Panc1 (cell line): ENCODE measurements around the gene CALHM1. TPM values are rescaled to one million over a fixed set of nuclear protein-coding genes. Genes with fewer than 3 reads are reported as not detected.

Source experiments
- ATAC-seq: fragments of 200-7000 bp; cut with Tn5 transposase; 2 replicates; pipeline ENCODE4 v1.9.1; 2020; ENCODE audit warnings: mild to moderate bottlenecking, moderate library complexity
- BruUV-seq: library from RNA; stranded (reverse); fragments of 400-500 nt; replicated peaks from 2 replicates; lab custom pipeline; 2021; lab: Mats Ljungman, UMichigan
- CTCF ChIA-PET: fragments of 300-600 bp; sonication (Branson Sonifier 250); formaldehyde crosslinking; loops from one replicate; lab custom pipeline; 2022; ENCODE audit warnings: antibody characterized with exemption; lab: Charles Lee
- POLR2A ChIA-PET: fragments of 300-600 bp; sonication (Branson Sonifier 250); formaldehyde crosslinking; loops from one replicate; lab custom pipeline; 2022; ENCODE audit warnings: antibody characterized with exemption; lab: Charles Lee
- DNase-seq: peaks from one replicate; pipeline ENCODE4 v3.0.0-alpha.2; 2010; ENCODE audit warnings: low read depth, low spot score
- H3K27ac ChIP-seq: 2 replicates; pipeline ENCODE4 v1.5.1; 2011; ENCODE audit warnings: mild to moderate bottlenecking, low read length, inconsistent platforms
- H3K27me3 ChIP-seq: fragments of 200-500 bp; sonication (Bioruptor generic); 2 replicates; pipeline ENCODE4 v1.6.0; 2014; ENCODE audit warnings: low read length, inconsistent platforms; ENCODE audit not compliant: control insufficient read depth, insufficient read depth
- H3K36me3 ChIP-seq: fragments of 200-500 bp; sonication (Bioruptor generic); 2 replicates; pipeline ENCODE4 v1.5.1; 2014; ENCODE audit warnings: inconsistent platforms, mild to moderate bottlenecking, low read length, moderate library complexity; ENCODE audit not compliant: control insufficient read depth, insufficient read depth
- H3K4me1 ChIP-seq: 2 replicates; pipeline ENCODE4 v1.5.1; 2011; ENCODE audit warnings: inconsistent platforms, mild to moderate bottlenecking, low read length, moderate library complexity; ENCODE audit not compliant: control insufficient read depth, insufficient read depth
- H3K4me3 ChIP-seq, 2 experiments: 2 replicates each; pipeline ENCODE4 v1.5.1; 2011 to 2012; ENCODE audit warnings: low read depth in 2 of 2, low read length in 2 of 2, mild to moderate bottlenecking in 2 of 2, inconsistent platforms in 1 of 2, moderate library complexity in 1 of 2
- H3K9me3 ChIP-seq: fragments of 200-500 bp; sonication (Bioruptor generic); 2 replicates; pipeline ENCODE4 v1.5.1; 2014; ENCODE audit warnings: low read depth, mild to moderate bottlenecking, inconsistent platforms, low read length, moderate library complexity; ENCODE audit not compliant: control insufficient read depth, insufficient read depth
- POLR2AphosphoS5 ChIP-seq: IDR thresholded peaks from 2 replicates; pipeline ENCODE4 v1.6.1; 2012; ENCODE audit warnings: mild to moderate bottlenecking, low read depth, low read length, moderate library complexity
- SIN3A ChIP-seq: IDR thresholded peaks from 2 replicates; pipeline ENCODE4 v1.6.1; 2012; ENCODE audit warnings: low read depth, mild to moderate bottlenecking, low read length, moderate library complexity, borderline replicate concordance; ENCODE audit not compliant: insufficient read depth
- TCF7L2 ChIP-seq: IDR thresholded peaks from 2 replicates; pipeline ENCODE4 v1.6.1; 2011; ENCODE audit warnings: mild to moderate bottlenecking, low read depth, low read length, inconsistent platforms
- in situ Hi-C: cut with HindIII; loops from 2 replicates; pipeline ENCODE4 v1.10.0; 2016; ENCODE audit warnings: low sequenced_read_pairs, low pct_unique_long_range_greater_than_20kb
- intact Hi-C: fragments of 100-400 bp; cut with micrococcal nuclease; formaldehyde crosslinking; loops from one replicate; pipeline ENCODE4 v1.10.0; 2022; ENCODE audit not compliant: unreplicated experiment
- total RNA-seq: library from RNA; stranded (reverse); gene quantifications from one replicate; pipeline ENCODE4 v1.2.1, GENCODE V29; 2021; ENCODE audit not compliant: unreplicated experiment
- TF ChIP-seq, protein P1 (sequence below): fragments of 450-650 bp; IDR thresholded peaks from 2 replicates; pipeline ENCODE4 v1.5.1; 2017; ENCODE audit warnings: mild to moderate bottlenecking
- TF ChIP-seq, protein P2 (sequence below), 2 experiments: IDR thresholded peaks; 2 replicates each; pipeline ENCODE4 v1.6.1; 2011 to 2012; ENCODE audit warnings: low read depth in 2 of 2, control low read depth in 1 of 2, low read length in 1 of 2, mild to moderate bottlenecking in 1 of 2, moderate library complexity in 1 of 2; ENCODE audit not compliant: insufficient read depth in 1 of 2

Gene CALHM1
- total RNA-seq, 1 experiment from 2014 or later = not detected

DNA sequence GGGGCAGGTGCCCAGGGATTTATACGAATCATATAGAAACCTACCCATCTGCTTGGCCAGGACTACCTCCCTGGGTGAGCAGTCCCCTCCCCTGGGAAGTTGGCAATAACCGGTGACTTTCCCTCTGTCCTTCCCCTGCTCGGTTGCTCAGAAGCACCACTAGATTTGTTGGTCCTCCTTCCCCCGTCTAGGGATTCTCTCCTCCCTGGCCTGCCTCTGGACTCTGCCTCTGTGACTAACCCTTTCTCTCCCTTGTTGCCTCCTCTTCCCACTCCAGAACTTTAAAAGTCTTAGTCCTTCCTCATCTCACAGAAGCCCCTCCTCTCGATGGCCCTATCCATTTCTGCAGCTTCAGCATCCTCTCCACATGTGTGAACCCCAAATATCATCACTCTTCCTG, 10.5 kb upstream of the CALHM1 start:
- DNase-seq = no peak
- TF ChIP-seq TCF7L2 = no peak
- TF ChIP-seq, protein P1, sequence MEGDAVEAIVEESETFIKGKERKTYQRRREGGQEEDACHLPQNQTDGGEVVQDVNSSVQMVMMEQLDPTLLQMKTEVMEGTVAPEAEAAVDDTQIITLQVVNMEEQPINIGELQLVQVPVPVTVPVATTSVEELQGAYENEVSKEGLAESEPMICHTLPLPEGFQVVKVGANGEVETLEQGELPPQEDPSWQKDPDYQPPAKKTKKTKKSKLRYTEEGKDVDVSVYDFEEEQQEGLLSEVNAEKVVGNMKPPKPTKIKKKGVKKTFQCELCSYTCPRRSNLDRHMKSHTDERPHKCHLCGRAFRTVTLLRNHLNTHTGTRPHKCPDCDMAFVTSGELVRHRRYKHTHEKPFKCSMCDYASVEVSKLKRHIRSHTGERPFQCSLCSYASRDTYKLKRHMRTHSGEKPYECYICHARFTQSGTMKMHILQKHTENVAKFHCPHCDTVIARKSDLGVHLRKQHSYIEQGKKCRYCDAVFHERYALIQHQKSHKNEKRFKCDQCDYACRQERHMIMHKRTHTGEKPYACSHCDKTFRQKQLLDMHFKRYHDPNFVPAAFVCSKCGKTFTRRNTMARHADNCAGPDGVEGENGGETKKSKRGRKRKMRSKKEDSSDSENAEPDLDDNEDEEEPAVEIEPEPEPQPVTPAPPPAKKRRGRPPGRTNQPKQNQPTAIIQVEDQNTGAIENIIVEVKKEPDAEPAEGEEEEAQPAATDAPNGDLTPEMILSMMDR = no peak
- no peak for TF ChIP-seq SIN3A
- no peak for TF ChIP-seq POLR2AphosphoS5
- TF ChIP-seq, protein P2, sequence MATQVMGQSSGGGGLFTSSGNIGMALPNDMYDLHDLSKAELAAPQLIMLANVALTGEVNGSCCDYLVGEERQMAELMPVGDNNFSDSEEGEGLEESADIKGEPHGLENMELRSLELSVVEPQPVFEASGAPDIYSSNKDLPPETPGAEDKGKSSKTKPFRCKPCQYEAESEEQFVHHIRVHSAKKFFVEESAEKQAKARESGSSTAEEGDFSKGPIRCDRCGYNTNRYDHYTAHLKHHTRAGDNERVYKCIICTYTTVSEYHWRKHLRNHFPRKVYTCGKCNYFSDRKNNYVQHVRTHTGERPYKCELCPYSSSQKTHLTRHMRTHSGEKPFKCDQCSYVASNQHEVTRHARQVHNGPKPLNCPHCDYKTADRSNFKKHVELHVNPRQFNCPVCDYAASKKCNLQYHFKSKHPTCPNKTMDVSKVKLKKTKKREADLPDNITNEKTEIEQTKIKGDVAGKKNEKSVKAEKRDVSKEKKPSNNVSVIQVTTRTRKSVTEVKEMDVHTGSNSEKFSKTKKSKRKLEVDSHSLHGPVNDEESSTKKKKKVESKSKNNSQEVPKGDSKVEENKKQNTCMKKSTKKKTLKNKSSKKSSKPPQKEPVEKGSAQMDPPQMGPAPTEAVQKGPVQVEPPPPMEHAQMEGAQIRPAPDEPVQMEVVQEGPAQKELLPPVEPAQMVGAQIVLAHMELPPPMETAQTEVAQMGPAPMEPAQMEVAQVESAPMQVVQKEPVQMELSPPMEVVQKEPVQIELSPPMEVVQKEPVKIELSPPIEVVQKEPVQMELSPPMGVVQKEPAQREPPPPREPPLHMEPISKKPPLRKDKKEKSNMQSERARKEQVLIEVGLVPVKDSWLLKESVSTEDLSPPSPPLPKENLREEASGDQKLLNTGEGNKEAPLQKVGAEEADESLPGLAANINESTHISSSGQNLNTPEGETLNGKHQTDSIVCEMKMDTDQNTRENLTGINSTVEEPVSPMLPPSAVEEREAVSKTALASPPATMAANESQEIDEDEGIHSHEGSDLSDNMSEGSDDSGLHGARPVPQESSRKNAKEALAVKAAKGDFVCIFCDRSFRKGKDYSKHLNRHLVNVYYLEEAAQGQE (IDR thresholded peaks at IDR 0.05; ENCODE audit: insufficient read depth in 1 of 2, low read depth in 2 of 2, low read length in 1 of 2) = no peak
- Histone ChIP-seq H3K27ac (no peak overlapping the region), H3K36me3 (no peaks in the 10 kb centered on the region), H3K9me3 (no peaks in the 10 kb centered on the region), H3K27me3 (no peaks in the 10 kb centered on the region; the same call in 1 of the 2 replicates), H3K4me3 (no peak overlapping the region), H3K4me1 (no peaks in the 10 kb centered on the region)
- ChIA-PET POLR2A (interaction anchor here (0.6 kb wide), 1 partner anchor 45 kb away, joined by 3 read pairs; no protein-coding TSS in a partner anchor), CTCF (no interaction called here)
- intact Hi-C loops = no loop called here
- ATAC-seq = peak; percentile 32; the same call in 1 of the 2 replicates
- in situ Hi-C loops = no loop called here
- no TSS peak for BruUV-seq

DNA sequence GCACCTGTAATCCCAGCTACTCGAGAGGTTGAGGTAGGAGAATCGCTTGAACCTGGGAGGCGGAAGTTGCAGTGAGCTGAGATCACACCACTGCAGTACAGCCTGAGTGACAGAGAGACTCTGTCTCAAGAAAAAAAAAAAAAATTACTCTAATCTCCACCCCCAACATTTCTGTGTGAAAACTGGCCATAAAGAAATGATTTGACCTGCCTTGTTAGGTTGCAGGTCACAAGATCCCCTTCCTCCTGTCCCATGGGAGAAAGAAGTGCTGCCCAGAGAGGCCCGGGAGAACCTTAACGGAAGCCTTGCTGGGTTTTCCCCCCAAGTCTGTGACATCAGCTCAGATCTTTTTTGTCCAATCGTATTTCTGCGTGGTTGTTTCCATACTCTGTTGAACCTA, 8.7 kb upstream of the CALHM1 start:
- intact Hi-C loops = no loop called here
- no peaks in the 10 kb centered on the region for H3K9me3 ChIP-seq
- H3K4me3 ChIP-seq = no peak overlapping the region
- no peak overlapping the region for H3K27ac ChIP-seq
- H3K27me3 ChIP-seq = no peaks in the 10 kb centered on the region; the same call in 1 of the 2 replicates
- in situ Hi-C loops = no loop called here
- ChIA-PET CTCF (no interaction called here), POLR2A (no interaction called here)
- ATAC-seq (no peak), DNase-seq (no peak)
- H3K36me3 ChIP-seq = no peaks in the 10 kb centered on the region
- TF ChIP-seq POLR2AphosphoS5 = no peak
- TF ChIP-seq, protein P1 = no peak
- TF ChIP-seq, protein P2 (IDR thresholded peaks at IDR 0.05; ENCODE audit: insufficient read depth in 1 of 2, low read depth in 2 of 2, low read length in 1 of 2) = no peak
- no peak for TF ChIP-seq SIN3A
- TF ChIP-seq TCF7L2 = no peak
- BruUV-seq = no TSS peak
- H3K4me1 ChIP-seq = no peaks in the 10 kb centered on the region
